Uterus (tissue), 2 donors: ENCODE results near the gene GABRB1.

ENCODE experiments used
- POLR2A ChIP-seq, 2 donors: fragments of 450-650 bp; IDR thresholded peaks; one replicate each; pipeline ENCODE4 v1.6.1; 2016; ENCODE audit warnings: antibody characterized with exemption in 2 of 2, mild to moderate bottlenecking in 1 of 2, moderate library complexity in 1 of 2
- TF ChIP-seq, protein P1 (sequence below), 4 experiments: fragments of 200-600 bp in 2 of 4; fragments of 450-650 bp in 2 of 4; sonication (generic) in 2 of 4; IDR thresholded peaks; one replicate each; pipeline ENCODE4 v1.5.1; 2016 to 2019; ENCODE audit warnings: antibody characterized with exemption in 4 of 4, mild to moderate bottlenecking in 2 of 4, moderate library complexity in 1 of 4

- TF ChIP-seq POLR2A (IDR thresholded peaks at IDR 0.05): no peak
- TF ChIP-seq, protein P1, sequence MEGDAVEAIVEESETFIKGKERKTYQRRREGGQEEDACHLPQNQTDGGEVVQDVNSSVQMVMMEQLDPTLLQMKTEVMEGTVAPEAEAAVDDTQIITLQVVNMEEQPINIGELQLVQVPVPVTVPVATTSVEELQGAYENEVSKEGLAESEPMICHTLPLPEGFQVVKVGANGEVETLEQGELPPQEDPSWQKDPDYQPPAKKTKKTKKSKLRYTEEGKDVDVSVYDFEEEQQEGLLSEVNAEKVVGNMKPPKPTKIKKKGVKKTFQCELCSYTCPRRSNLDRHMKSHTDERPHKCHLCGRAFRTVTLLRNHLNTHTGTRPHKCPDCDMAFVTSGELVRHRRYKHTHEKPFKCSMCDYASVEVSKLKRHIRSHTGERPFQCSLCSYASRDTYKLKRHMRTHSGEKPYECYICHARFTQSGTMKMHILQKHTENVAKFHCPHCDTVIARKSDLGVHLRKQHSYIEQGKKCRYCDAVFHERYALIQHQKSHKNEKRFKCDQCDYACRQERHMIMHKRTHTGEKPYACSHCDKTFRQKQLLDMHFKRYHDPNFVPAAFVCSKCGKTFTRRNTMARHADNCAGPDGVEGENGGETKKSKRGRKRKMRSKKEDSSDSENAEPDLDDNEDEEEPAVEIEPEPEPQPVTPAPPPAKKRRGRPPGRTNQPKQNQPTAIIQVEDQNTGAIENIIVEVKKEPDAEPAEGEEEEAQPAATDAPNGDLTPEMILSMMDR (IDR thresholded peaks at IDR 0.05): no peak
Measured at GRCh38 chr4:47278631-47279030, 247.3 kb downstream of the GABRB1 start.
